ENCODE measurements around the gene NCAM2.
A peak's percentile ranks its signal among the peaks of the same experiment; 100 is the strongest.
"Not testable (repeated sequence)": the region's sequence is repeated elsewhere in the genome, so short reads cannot be mapped to it uniquely, and the experiment has no call there.

Gene NCAM2

GRCh38 chr21:21103692-21104091, 105.5 kb downstream of the NCAM2 start:
- no peak for DNase-seq (ENCODE audit: low spot score)

GRCh38 chr21:21109736-21110135, 111.5 kb downstream of the NCAM2 start:
- DNase-seq (ENCODE audit: low spot score) = no peak

GRCh38 chr21:21111309-21111920, 113.2 kb downstream of the NCAM2 start:
- no peak for DNase-seq (ENCODE audit: low spot score)

- DNase-seq (ENCODE audit: low spot score) = no peak
Observed at GRCh38 chr21:21114461-21114860, 116.3 kb downstream of the NCAM2 start.

DNA sequence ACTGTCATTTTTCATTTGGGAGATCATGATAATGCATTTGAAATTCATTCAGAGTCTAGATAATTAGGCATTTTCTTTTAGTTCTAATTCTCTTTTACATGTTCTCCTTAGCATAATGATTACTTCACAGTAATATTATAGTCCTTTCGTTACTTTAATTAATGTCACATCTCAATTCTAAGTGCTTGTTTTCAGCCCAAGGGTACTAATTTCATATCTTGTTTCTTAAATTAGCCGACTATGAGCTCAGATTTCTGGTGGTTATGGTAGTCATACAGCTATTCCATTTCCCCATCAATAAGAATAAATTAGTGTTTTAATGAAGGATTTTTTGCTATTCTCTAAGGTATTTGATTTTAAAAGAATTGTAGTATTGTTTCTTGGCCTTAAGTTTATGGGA, 120.9 kb downstream of the NCAM2 start:
- DNase-seq (ENCODE audit: low spot score) = no peak

GRCh38 chr21:21122680-21123079, 124.5 kb downstream of the NCAM2 start:
- DNase-seq (ENCODE audit: low spot score) = no peak

- DNase-seq (ENCODE audit: low spot score) = no peak
Observed at GRCh38 chr21:21132390-21132789, 134.2 kb downstream of the NCAM2 start.

DNA sequence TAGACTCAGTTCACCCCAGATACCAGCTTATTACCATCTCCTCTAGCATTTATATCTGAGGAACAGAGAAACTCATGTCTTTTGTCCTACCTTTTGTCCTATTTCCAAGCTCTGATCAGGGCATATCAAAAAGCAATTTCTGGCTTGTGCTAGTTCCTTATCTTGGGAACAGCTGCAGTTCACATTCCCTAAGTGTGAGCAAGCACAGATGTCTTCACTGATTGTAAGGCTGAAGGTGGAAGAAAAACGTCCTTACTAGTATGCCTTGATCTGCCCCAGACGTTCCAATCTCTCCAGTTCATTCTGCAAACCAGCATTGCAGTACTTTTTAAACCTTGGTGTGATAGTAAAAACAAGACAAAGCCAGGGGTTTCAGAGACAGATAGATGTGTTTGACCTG, 139.8 kb downstream of the NCAM2 start:
- no peak for DNase-seq (ENCODE audit: low spot score)

- DNase-seq (ENCODE audit: low spot score) = no peak
Observed at GRCh38 chr21:21146587-21147373, 148.6 kb downstream of the NCAM2 start.

GRCh38 chr21:21147374-21147745, 149.2 kb downstream of the NCAM2 start:
- DNase-seq (ENCODE audit: low spot score) = no peak

DNA sequence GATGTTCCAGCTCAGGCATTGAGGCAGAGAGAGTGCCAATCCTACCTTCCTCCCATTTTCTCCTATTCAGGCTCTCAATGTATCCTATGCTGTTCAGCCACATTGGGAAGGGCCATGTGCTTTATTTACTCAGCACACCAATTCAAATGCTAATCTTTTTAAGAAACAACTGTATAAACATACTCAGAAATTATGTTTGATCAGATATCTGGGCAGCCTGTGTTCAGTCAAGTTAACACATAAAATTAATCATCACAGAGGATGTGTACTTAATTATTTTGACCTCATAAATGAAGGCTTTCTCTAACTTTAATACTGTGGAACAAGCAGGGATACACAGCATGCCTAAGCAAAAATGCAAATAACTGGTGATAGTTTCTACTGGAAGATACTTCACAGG, 149.8 kb downstream of the NCAM2 start:
- DNase-seq (ENCODE audit: low spot score) = no peak

- no peak for DNase-seq (ENCODE audit: low spot score)
Observed at GRCh38 chr21:21148514-21148913, 150.3 kb downstream of the NCAM2 start.

DNA sequence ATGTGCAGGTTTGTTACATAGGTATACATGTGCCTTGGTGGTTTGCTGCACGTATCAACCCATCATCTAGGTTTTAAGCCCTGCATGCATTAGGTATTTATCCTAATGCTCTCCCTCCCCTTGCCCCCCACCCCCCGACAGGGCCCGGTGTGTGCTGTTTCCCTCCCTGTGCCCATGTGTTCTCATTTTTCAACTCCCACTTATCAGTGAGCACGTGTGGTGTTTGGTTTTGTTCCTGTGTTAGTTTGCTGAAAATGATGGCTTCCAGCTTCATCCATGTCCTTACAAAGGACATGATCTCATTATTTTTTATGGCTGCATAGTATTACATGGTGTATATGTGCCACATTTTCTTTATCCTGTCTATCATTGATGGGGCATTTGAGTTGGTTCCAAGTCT, 151.2 kb downstream of the NCAM2 start:
- not testable (repeated sequence) for DNase-seq (ENCODE audit: low spot score)

GRCh38 chr21:21151231-21151630, 153.0 kb downstream of the NCAM2 start:
- DNase-seq (ENCODE audit: low spot score) = no peak

- no peak for DNase-seq (ENCODE audit: low spot score)
Observed at GRCh38 chr21:21156397-21156796, 158.2 kb downstream of the NCAM2 start.

GRCh38 chr21:21156957-21157356, 158.7 kb downstream of the NCAM2 start:
- DNase-seq (ENCODE audit: low spot score) = no peak

DNA sequence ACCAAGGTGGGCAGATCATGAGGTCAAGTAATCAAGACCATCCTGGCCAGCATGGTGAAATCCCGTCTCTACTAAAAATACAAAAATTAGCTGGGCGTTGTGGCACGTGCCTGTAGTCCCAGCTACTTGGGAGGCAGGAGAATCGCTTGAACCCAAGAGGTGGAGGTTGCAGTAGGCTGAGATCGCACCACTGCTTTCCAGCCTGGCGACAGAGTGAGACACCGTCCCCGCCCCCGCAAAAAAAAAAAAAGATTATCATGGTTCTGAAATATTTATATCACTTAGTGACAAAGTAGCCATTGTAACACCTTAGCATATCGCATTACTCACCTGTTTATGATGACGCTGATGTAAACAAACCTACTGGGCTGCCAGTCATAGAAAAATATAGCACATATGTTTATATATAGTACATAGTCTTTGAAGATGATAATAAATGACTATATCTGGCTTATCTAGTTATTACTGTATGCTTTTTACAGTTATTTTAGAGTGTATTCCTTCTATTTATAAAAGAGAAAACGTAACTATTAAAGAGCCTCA, 160.2 kb downstream of the NCAM2 start:
- peak; percentile 19 for DNase-seq (ENCODE audit: low spot score)

DNA sequence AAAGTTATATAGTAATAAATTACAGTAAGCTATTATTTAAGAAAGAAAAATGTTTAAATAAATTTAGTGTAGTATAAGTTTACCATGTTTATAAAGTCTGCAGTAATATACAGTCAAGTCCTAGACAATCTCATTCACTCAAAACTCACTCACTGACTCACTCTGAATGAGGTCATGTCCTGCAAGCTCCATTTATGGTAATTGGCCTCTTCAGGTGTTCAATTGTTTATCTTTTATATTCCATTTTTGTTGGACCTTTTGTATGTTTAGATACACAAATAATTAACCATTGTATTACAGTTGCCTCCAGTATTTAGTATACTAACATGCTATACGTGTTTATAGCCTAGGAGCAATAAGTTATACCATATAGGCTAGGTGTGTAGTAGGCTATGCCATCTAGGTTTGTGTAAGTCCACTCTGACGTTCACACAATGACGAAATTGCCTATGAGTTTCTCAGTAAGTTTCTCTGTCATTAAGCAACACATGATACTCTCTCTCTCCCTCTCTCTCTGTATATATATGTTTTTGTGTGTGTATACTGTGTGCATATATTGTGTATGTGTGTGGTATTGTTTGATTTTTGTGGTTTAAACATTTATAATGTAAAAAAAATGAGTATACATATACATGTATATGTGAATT, 161.2 kb downstream of the NCAM2 start:
- no peak for DNase-seq (ENCODE audit: low spot score)

DNA sequence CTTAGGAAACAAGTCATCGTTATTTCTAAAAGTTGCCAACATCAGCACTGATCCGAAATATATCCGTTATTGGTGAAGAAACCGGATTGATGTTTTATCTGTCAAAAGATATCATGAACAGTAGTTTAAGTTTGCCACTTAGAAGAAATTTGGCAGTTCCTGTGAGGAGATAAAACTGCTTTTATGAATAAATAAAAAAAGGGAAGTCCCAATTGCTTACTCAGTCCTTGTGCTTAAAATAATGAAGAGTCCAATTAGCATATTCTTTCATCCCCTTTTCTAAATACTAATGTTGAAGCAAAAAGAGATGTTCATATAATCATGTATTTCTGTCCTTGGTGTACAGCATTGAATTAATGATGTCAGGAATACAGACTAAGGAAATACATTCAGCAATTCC, 164.6 kb downstream of the NCAM2 start:
- DNase-seq (ENCODE audit: low spot score) = no peak

- DNase-seq (ENCODE audit: low spot score) = peak; percentile 62
Observed at GRCh38 chr21:21163904-21164303, 165.7 kb downstream of the NCAM2 start.

DNA sequence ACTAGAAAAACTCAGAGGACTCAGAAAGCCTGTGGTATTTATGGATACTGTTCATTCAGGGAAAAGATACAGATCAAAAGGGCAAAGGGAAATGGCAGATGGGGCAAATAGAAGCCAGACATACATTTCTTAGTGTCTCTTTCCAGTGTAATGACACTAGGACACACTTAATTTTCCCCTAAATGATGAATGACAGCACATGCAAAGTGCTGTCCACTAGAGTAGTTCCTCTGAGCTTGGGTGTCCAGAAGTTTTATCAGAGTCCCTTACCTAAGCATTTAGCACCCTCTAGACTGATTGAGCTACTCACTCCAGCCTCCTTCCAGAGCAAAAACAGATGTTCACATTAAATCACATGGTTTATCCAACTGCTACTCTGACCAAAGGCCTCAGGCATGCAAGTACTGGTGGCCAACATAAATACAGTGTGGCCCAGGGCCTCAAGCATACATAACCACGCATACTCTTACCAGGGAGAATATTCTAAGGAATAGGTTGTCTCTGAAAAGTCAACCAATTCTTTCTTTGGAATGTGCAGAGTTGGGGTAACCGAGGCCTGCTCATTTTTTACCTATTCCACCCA, 166.9 kb downstream of the NCAM2 start:
- DNase-seq (ENCODE audit: low spot score) = no peak

GRCh38 chr21:21174676-21175075, 176.5 kb downstream of the NCAM2 start:
- no peak for DNase-seq (ENCODE audit: low spot score)

All from SW480 (cell line).